NCI-H1694 treated with DMSO at 0.1 percent for 48 hours (cell line): ENCODE measurements around the gene GPX5.
"Not testable (repeated sequence)": the region's sequence is repeated elsewhere in the genome, so short reads cannot be mapped to it uniquely, and the experiment has no call there.

Experiments used
- DNase-seq: peaks from one replicate; lab custom pipeline; 2025; lab: John Stamatoyannopoulos, UW

The GPX5 gene

GRCh38 chr6:28515676-28516075 lies 10.0 kb upstream of the GPX5 start, which contains the start of gene GPX6:
Gene GPX6 (minus strand): TSS chr6:28515793. CDS start chr6:28515743, 50 bp downstream.
- DNase-seq: no peak

GRCh38 chr6:28517964-28518363 lies 7.7 kb upstream of the GPX5 start:
- no peak for DNase-seq

- no peak for DNase-seq
Observed at GRCh38 chr6:28522594-28523240, 3.0 kb upstream of the GPX5 start.

GRCh38 chr6:28523241-28523622 lies 2.4 kb upstream of the GPX5 start:
- DNase-seq: no peak

GRCh38 chr6:28530777-28531176 lies 5.1 kb downstream of the GPX5 start:
- DNase-seq: no peak

GRCh38 chr6:28531479-28532128 lies 5.9 kb downstream of the GPX5 start:
- no peak for DNase-seq

- no peak for DNase-seq
Observed at GRCh38 chr6:28534306-28534705, 8.6 kb downstream of the GPX5 start.

GRCh38 chr6:28534875-28535274 lies 9.2 kb downstream of the GPX5 start:
- no peak for DNase-seq

- DNase-seq: no peak
Observed at GRCh38 chr6:28537065-28537464, 11.4 kb downstream of the GPX5 start.

- no peak for DNase-seq
Observed at GRCh38 chr6:28537509-28538140, 11.9 kb downstream of the GPX5 start.

GRCh38 chr6:28541996-28542395 lies 16.3 kb downstream of the GPX5 start:
- DNase-seq: no peak

GRCh38 chr6:28542440-28543296 lies 17.0 kb downstream of the GPX5 start:
- DNase-seq: peak; percentile 76

GRCh38 chr6:28543651-28544610 lies 18.2 kb downstream of the GPX5 start:
- no peak for DNase-seq

GRCh38 chr6:28545955-28546354 lies 20.3 kb downstream of the GPX5 start:
- DNase-seq: no peak

GRCh38 chr6:28547003-28547402 lies 21.3 kb downstream of the GPX5 start:
- DNase-seq: not testable (repeated sequence)

GRCh38 chr6:28551891-28552666 lies 26.4 kb downstream of the GPX5 start:
- DNase-seq: no peak

- no peak for DNase-seq
Observed at GRCh38 chr6:28553384-28553985, 27.8 kb downstream of the GPX5 start.

GRCh38 chr6:28553986-28554881 lies 28.6 kb downstream of the GPX5 start:
- no peak for DNase-seq

- no peak for DNase-seq
Observed at GRCh38 chr6:28555136-28555535, 29.5 kb downstream of the GPX5 start.
